GM12865 (cell line): ENCODE data around the gene STON2.

Experiments
- DNase-seq: peaks from one replicate; pipeline ENCODE4 v3.0.0; 2010; ENCODE audit warnings: low read depth
- H3K4me3 ChIP-seq: 2 replicates; pipeline ENCODE4 v1.5.1; 2011; ENCODE audit warnings: mild to moderate bottlenecking, low read depth, low read length, control low read depth
- TF ChIP-seq, protein P1 (sequence below): IDR thresholded peaks from 2 replicates; pipeline ENCODE4 v1.5.1; 2011; ENCODE audit warnings: low read length, control low read depth, low read depth, inconsistent platforms; ENCODE audit not compliant: insufficient read depth; ENCODE audit errors: missing control alignments

Gene STON2

DNA sequence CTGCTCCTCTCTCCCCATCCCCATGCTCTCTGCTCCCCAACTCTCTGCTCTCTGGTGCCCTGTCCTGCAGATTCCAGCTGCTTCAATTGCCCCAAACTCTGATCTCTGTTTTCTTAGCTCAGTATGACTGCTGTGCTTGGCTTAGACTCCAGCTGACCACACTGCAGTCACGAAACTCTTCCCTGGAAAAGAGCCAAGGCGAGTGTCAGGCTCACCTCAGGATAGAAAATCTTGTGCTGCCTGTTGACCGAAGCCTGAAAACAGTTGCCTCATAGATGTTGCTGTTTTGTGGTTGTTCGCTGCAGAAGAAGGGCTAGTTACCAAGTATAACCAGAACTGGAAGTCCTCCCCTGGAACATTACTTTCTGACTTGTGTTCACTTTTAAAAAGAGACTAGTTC, 6.7 kb upstream of the STON2 start:
- DNase-seq: no peak
- TF ChIP-seq, protein P1, sequence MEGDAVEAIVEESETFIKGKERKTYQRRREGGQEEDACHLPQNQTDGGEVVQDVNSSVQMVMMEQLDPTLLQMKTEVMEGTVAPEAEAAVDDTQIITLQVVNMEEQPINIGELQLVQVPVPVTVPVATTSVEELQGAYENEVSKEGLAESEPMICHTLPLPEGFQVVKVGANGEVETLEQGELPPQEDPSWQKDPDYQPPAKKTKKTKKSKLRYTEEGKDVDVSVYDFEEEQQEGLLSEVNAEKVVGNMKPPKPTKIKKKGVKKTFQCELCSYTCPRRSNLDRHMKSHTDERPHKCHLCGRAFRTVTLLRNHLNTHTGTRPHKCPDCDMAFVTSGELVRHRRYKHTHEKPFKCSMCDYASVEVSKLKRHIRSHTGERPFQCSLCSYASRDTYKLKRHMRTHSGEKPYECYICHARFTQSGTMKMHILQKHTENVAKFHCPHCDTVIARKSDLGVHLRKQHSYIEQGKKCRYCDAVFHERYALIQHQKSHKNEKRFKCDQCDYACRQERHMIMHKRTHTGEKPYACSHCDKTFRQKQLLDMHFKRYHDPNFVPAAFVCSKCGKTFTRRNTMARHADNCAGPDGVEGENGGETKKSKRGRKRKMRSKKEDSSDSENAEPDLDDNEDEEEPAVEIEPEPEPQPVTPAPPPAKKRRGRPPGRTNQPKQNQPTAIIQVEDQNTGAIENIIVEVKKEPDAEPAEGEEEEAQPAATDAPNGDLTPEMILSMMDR: no peak
- H3K4me3 ChIP-seq: no peak overlapping the region

DNA sequence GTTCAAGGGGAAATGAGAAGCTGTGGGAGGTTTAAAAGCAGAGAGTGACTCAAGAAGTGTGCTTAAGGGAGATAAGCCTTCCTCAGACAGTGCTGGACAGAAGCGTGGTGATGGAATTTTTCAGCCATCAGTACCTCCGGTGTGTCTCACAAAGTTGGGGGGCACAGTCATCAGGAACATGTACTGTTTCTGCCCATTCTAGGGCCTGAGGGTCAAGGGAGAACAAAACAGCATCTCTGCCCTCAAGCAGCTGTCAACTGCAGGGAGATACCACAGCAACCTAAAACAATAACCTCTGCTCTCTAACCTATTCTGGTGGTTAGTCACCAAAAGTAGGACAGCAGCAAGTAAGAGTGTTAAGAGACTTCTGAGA, 2.0 kb upstream of the STON2 start:
- H3K4me3 ChIP-seq: no peak overlapping the region
- TF ChIP-seq, protein P1: no peak
- no peak for DNase-seq

DNA sequence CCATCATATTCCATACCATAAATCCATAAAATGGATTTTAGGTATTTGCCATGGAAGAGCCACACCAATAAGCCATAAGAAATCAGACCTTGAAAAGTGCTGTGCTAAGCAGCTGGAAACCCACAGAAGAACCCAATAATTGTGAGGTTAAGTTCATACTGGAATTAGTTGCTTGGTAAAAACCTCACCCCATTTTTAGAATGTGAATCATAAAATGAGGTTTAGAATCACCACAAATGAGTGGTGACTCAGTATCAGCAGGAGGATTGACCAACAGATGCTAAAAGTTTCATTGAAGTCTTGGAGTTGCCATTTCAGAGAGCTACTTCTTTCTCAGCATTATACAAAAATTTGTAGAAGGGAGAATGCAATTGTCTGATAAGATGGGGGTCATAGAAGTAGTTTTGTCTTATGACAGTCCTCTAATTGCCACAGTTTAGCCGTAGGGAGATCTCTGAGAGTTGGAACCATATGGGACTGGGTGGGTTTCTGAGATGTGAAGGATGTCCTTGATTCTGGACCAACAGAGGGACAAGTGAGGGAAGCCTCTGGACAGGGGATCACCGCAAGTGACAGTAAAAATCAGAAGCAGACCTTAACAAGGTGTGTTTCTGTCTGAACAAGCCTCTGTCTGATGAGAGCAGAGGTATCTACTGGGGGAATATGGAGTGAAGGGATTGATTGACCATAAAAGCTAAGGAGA, 1.4 kb upstream of the STON2 start:
- H3K4me3 ChIP-seq: no peak overlapping the region
- TF ChIP-seq, protein P1: no peak
- peak; percentile 18 for DNase-seq

DNA sequence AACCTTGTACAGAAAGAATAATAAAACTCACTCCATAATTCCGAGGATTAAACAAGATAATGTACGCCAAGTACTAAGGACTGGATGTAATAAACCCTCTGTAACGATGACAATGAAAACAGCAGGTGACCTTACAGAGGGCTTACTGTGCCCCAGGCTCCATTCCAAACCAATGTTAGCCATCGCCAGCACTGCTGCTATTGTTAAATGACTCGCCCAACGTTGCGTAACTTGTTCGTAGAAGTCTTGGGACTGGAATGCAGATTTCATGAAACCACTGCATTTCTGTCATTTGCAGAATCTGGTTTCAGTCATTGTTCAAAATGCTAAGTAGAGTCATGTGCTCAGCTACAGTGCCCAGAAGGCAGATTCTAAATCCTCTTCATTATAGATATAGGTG, 728 bp upstream of the STON2 start:
- TF ChIP-seq, protein P1: no peak
- DNase-seq: no peak
- H3K4me3 ChIP-seq: no peak overlapping the region

DNA sequence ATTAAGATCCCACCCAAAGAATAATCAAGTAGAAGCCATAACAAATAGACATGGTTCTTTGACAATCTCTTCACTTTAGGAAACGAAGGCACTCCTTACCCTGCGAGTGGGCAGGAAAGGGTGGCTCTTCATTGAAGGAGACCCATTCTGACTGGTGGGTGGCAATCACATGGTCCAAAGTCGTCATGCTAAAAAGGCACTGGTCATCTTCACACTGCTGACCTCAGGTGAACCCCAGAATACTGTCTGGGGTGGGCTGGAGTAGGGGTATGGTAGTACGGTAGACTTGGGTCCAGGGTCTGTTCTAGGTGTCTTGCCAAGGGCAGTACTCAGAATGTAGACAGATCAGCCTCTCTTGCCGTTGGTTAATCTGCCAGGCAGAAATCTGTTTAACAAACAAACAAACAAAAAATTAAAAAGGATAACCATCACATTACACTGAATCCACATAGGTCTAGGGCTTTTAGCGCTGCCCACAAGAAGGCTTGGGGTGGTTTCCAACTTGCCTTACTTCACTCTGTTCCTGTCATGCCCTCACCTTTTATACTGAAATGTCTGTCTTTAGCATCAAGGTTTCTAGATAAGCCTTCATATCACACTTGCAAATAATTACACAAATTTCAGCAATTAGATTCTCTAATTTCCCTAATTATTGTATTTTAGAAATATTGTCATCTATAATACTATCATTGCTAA, 1.8 kb downstream of the STON2 start:
- DNase-seq: no peak
- H3K4me3 ChIP-seq: no peak overlapping the region
- TF ChIP-seq, protein P1: no peak

DNA sequence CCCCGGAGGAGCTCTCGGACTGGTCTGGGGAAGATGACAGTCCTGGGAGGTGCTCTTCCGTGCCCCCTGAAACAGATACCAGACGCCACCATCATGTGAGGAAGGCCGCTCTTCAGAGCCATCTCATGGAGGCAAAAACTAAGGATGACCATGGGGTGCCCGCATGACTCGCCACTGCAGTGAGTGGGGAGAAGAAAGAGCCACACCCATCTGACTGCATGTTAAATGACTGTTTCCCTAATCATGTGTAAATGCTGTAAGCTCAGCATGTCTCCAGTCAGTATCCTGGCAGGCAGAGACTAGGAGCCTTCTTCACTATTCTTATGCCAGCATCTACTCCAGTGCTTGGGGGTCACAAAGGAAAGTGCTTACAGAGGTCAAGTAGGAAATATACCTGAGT, 4.0 kb downstream of the STON2 start:
- no peak for DNase-seq
- TF ChIP-seq, protein P1: no peak
- no peak overlapping the region for H3K4me3 ChIP-seq
